H1 (cell line): ENCODE measurements around the gene SYP.

Source experiments
- CEBPB ChIP-seq: IDR thresholded peaks from 2 replicates; pipeline ENCODE4 v1.6.1; 2012; ENCODE audit warnings: low read depth, low read length
- CHD2 ChIP-seq: IDR thresholded peaks from 2 replicates; pipeline ENCODE4 v1.6.1; 2012; ENCODE audit warnings: low read length, improper control_type of control experiment
- EP300 ChIP-seq, 2 experiments: IDR thresholded peaks; 1 replicate in 1 of 2; 2 replicates in 1 of 2; pipeline ENCODE4 v1.6.1; 2011 to 2012; ENCODE audit warnings: low read depth in 2 of 2, low read length in 2 of 2, mild to moderate bottlenecking in 2 of 2, borderline replicate concordance in 1 of 2, inconsistent platforms in 1 of 2, moderate library complexity in 1 of 2
- EZH2 ChIP-seq: fragments of 200-600 bp; sonication (generic); IDR thresholded peaks from 2 replicates; pipeline ENCODE4 v1.7.1; 2012; ENCODE audit warnings: low read depth, mild to moderate bottlenecking, moderate library complexity, low read length, inconsistent platforms; ENCODE audit not compliant: severe bottlenecking
- HDAC2 ChIP-seq, 2 experiments: fragments of 300-600 bp in 1 of 2; sonication (generic) in 1 of 2; IDR thresholded peaks; 2 replicates each; pipeline ENCODE4 v1.6.1; 2011 to 2012; ENCODE audit warnings: low read depth in 2 of 2, low read length in 2 of 2, mild to moderate bottlenecking in 2 of 2, moderate library complexity in 2 of 2, borderline replicate concordance in 1 of 2, inconsistent platforms in 1 of 2
- JUN ChIP-seq: IDR thresholded peaks from 2 replicates; pipeline ENCODE4 v1.6.1; 2011; ENCODE audit warnings: low read depth, mild to moderate bottlenecking, improper control_type of control experiment, low read length
- POLR2A ChIP-seq, 2 experiments: IDR thresholded peaks; 1 replicate in 1 of 2; 2 replicates in 1 of 2; pipeline ENCODE4 v1.6.1; 2011; ENCODE audit warnings: low read depth in 2 of 2, low read length in 2 of 2, mild to moderate bottlenecking in 2 of 2; ENCODE audit errors: control extremely low read depth in 1 of 2
- SIN3A ChIP-seq, 2 experiments: IDR thresholded peaks in 1 of 2; conservative IDR thresholded peaks in 1 of 2; 2 replicates each; pipeline ENCODE4 v1.6.1; 2011 to 2012; ENCODE audit warnings: low read length in 2 of 2, improper control_type of control experiment in 1 of 2, low read depth in 1 of 2, mild to moderate bottlenecking in 1 of 2
- TCF12 ChIP-seq: IDR thresholded peaks from 2 replicates; pipeline ENCODE4 v1.6.1; 2011; ENCODE audit warnings: low read depth, mild to moderate bottlenecking, low read length
- TEAD4 ChIP-seq: IDR thresholded peaks from 2 replicates; pipeline ENCODE4 v1.6.1; 2012; ENCODE audit warnings: low read depth, low read length, inconsistent platforms, mixed read lengths
- YY1 ChIP-seq: IDR thresholded peaks from 2 replicates; pipeline ENCODE4 v1.6.1; 2011; ENCODE audit warnings: low read depth, mild to moderate bottlenecking, low read length
- TF ChIP-seq, protein P1 (sequence below), 3 experiments: IDR thresholded peaks; 1 replicate in 2 of 3; 2 replicates in 1 of 3; pipeline versions ENCODE4 v1.5.1 to v1.6.1; 2011; ENCODE audit warnings: low read length in 3 of 3, mild to moderate bottlenecking in 3 of 3, inconsistent platforms in 2 of 3, low read depth in 1 of 3, moderate library complexity in 1 of 3; ENCODE audit not compliant: insufficient read depth in 1 of 3; ENCODE audit errors: control extremely low read depth in 1 of 3
- TF ChIP-seq, protein P2 (sequence below): IDR thresholded peaks from 2 replicates; pipeline ENCODE4 v1.6.1; 2012; ENCODE audit warnings: inconsistent platforms

DNA sequence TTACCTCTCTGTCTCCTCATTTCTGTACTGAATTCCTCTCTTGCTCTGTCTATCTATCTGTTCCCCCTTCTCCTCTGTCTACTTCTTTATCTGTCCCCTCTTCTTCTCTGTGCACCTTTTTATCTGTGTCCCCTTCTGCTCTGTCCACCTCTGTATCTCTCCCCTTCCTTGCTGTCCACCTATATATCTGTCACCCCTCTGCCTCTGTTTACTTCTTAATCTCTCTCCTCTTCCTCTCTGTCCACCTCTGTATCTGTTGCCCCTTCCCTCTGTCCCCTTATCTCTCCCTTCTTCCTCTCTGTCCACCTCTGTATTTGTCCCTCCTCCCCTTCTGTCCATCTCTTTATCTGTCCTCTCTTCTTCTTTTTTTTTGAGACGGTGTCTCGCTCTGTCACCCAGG lies 44.2 kb upstream of the SYP start:
- no peak for TF ChIP-seq TEAD4
- TF ChIP-seq JUN = no peak
- TF ChIP-seq, protein P1, sequence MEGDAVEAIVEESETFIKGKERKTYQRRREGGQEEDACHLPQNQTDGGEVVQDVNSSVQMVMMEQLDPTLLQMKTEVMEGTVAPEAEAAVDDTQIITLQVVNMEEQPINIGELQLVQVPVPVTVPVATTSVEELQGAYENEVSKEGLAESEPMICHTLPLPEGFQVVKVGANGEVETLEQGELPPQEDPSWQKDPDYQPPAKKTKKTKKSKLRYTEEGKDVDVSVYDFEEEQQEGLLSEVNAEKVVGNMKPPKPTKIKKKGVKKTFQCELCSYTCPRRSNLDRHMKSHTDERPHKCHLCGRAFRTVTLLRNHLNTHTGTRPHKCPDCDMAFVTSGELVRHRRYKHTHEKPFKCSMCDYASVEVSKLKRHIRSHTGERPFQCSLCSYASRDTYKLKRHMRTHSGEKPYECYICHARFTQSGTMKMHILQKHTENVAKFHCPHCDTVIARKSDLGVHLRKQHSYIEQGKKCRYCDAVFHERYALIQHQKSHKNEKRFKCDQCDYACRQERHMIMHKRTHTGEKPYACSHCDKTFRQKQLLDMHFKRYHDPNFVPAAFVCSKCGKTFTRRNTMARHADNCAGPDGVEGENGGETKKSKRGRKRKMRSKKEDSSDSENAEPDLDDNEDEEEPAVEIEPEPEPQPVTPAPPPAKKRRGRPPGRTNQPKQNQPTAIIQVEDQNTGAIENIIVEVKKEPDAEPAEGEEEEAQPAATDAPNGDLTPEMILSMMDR (IDR thresholded peaks at IDR 0.05; ENCODE audit: control extremely low read depth in 1 of 3, insufficient read depth in 1 of 3, low read depth in 1 of 3, low read length in 3 of 3) = no peak
- no peak for TF ChIP-seq CEBPB
- no peak for TF ChIP-seq EZH2
- no peak for TF ChIP-seq SIN3A (conservative IDR thresholded peaks at IDR 0.05 in 1 of 2, IDR thresholded peaks at IDR 0.05 in 1 of 2; ENCODE audit: low read depth in 1 of 2, low read length in 2 of 2)
- TF ChIP-seq, protein P2, sequence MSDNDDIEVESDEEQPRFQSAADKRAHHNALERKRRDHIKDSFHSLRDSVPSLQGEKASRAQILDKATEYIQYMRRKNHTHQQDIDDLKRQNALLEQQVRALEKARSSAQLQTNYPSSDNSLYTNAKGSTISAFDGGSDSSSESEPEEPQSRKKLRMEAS = no peak
- no peak for TF ChIP-seq HDAC2 (IDR thresholded peaks at IDR 0.05; ENCODE audit: borderline replicate concordance in 1 of 2, low read depth in 2 of 2, low read length in 2 of 2)
- TF ChIP-seq YY1 = no peak
- no peak for TF ChIP-seq CHD2
- TF ChIP-seq POLR2A (IDR thresholded peaks at IDR 0.05; ENCODE audit: control extremely low read depth in 1 of 2, low read depth in 2 of 2, low read length in 2 of 2) = no peak
- TF ChIP-seq TCF12 = no peak
- no peak for TF ChIP-seq EP300 (IDR thresholded peaks at IDR 0.05; ENCODE audit: borderline replicate concordance in 1 of 2, low read depth in 2 of 2, low read length in 2 of 2)
